PC-3 (cell line): ENCODE measurements around the gene SEMA3F.

ENCODE experiments used
- CTCF ChIP-seq: fragments of 300-600 bp; sonication (generic); conservative IDR thresholded peaks from 2 replicates; pipeline ENCODE4 v1.5.1; 2017; ENCODE audit warnings: antibody characterized with exemption, low read depth, mild to moderate bottlenecking, low read length
- EZH2 ChIP-seq: fragments of 300-600 bp; sonication (generic); IDR thresholded peaks from one replicate; pipeline ENCODE4 v1.6.1; 2017; ENCODE audit warnings: antibody characterized with exemption, mild to moderate bottlenecking, low read length; ENCODE audit not compliant: unreplicated experiment
- EZH2phosphoT487 ChIP-seq: fragments of 300-600 bp; sonication (generic); IDR thresholded peaks from 2 replicates; pipeline ENCODE4 v1.6.1; 2018; ENCODE audit warnings: mild to moderate bottlenecking, antibody characterized with exemption, low read length, borderline replicate concordance

GRCh38 chr3:50235716-50236483 lies 80.8 kb downstream of the SEMA3F start, which contains the start of gene GNAI2:
- TF ChIP-seq EZH2 (no peak), CTCF (no peak), EZH2phosphoT487 (no peak)
